Karpas-422 (cell line): ENCODE results near the gene ASMT. TPM values are rescaled to one million over a fixed set of nuclear protein-coding genes. Genes with fewer than 3 reads are reported as not detected.
"Not testable (repeated sequence)": the region's sequence is repeated elsewhere in the genome, so short reads cannot be mapped to it uniquely, and the experiment has no call there.

ENCODE experiments used
- DNase-seq: peaks from one replicate; pipeline ENCODE4 v3.0.0-alpha.2; 2015
- H2AFZ ChIP-seq: fragments of 200-600 bp; sonication (generic); 2 replicates; pipeline ENCODE4 v1.6.1; 2014; ENCODE audit warnings: antibody characterized with exemption, low read length, mixed read lengths
- H3K27ac ChIP-seq: fragments of 200-600 bp; sonication (generic); 2 replicates; pipeline ENCODE4 v1.5.1; 2014; ENCODE audit warnings: mild to moderate bottlenecking, low read length, moderate library complexity
- H3K27me3 ChIP-seq: fragments of 200-600 bp; sonication (generic); 2 replicates; pipeline ENCODE4 v1.6.1; 2014; ENCODE audit warnings: low read length, mixed read lengths
- H3K36me3 ChIP-seq: fragments of 200-600 bp; sonication (generic); 2 replicates; pipeline ENCODE4 v1.6.1; 2014; ENCODE audit warnings: low read length, mixed read lengths; ENCODE audit not compliant: insufficient read depth
- H3K4me1 ChIP-seq: fragments of 200-600 bp; sonication (generic); 2 replicates; pipeline ENCODE4 v1.6.1; 2014; ENCODE audit warnings: mild to moderate bottlenecking, low read length, mixed read lengths
- H3K4me2 ChIP-seq: fragments of 200-600 bp; sonication (generic); 2 replicates; pipeline ENCODE4 v1.6.1; 2014; ENCODE audit warnings: low read length, low read depth, mild to moderate bottlenecking; ENCODE audit not compliant: poor library complexity, severe bottlenecking
- H3K4me3 ChIP-seq: fragments of 200-600 bp; sonication (generic); 2 replicates; pipeline ENCODE4 v1.5.1; 2014; ENCODE audit warnings: mild to moderate bottlenecking, antibody characterized with exemption, low read length, mixed read lengths
- H3K79me2 ChIP-seq: fragments of 200-600 bp; sonication (generic); 2 replicates; pipeline ENCODE4 v1.6.1; 2014; ENCODE audit warnings: mild to moderate bottlenecking, low read length, mixed read lengths
- H3K9ac ChIP-seq: fragments of 200-600 bp; sonication (generic); 2 replicates; pipeline ENCODE4 v1.6.0; 2014; ENCODE audit warnings: low read length
- H3K9me2 ChIP-seq: fragments of 200-600 bp; sonication (generic), shearing (Covaris generic); replicated peaks from 2 replicates; pipeline ENCODE4 v1.6.0; 2014; ENCODE audit warnings: mild to moderate bottlenecking, low read length, moderate library complexity; ENCODE audit not compliant: insufficient read depth
- H3K9me3 ChIP-seq: fragments of 300-700, 200-600 bp; sonication (generic); 2 replicates; pipeline ENCODE4 v1.6.1; 2014; ENCODE audit warnings: low read length, mixed read lengths
- H4K20me1 ChIP-seq: fragments of 200-600 bp; sonication (generic); 2 replicates; pipeline ENCODE4 v1.6.1; 2014; ENCODE audit warnings: mild to moderate bottlenecking, antibody characterized with exemption, low read length, low read depth; ENCODE audit not compliant: insufficient read depth
- total RNA-seq: library from RNA; depleted of rRNA; stranded (reverse); fragments of >200 nt; shearing (Covaris generic); gene quantifications from 2 replicates; pipeline ENCODE4 v1.2.3, GENCODE V29; 2014; ENCODE audit warnings: low replicate concordance

Gene ASMT
- total RNA-seq, 1 experiment from 2014 or later: not detected

DNA sequence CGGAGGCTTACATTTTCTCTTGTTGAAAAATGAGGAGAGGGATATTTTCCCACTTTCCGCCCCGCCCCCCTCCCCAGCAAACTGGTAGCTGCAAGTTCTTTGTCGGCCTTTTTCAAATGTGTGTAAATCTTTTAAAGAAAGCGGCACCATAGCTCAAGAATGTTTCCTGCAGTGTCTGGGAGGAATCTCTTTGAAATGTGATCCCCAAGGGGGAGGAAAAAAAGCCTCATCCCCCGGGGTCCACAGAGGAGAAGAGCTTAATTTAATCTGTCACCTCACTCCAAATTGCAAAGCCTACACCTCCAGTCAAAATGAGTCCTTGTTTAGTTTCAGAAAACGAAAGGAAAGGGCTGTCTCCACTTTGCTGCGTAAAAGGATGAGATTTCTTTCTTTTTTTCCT, 34.8 kb downstream of the ASMT start:
- H4K20me1 ChIP-seq: no peaks in the 10 kb centered on the region
- no peak overlapping the region for H3K4me3 ChIP-seq
- no peaks in the 10 kb centered on the region for H3K36me3 ChIP-seq
- H3K27ac ChIP-seq: no peak overlapping the region
- peaks cover 7% of the 10 kb centered on the region for H3K4me1 ChIP-seq
- H3K4me2 ChIP-seq: no peak overlapping the region
- H2AFZ ChIP-seq: no peak overlapping the region
- no peaks in the 10 kb centered on the region for H3K9me2 ChIP-seq
- DNase-seq: peak; percentile 22
- no peaks in the 10 kb centered on the region for H3K79me2 ChIP-seq
- no peaks in the 10 kb centered on the region for H3K9me3 ChIP-seq
- peaks cover 2% of the 10 kb centered on the region; the same call in 1 of the 2 replicates for H3K27me3 ChIP-seq
- H3K9ac ChIP-seq: no peak overlapping the region

GRCh38 chrX:1652011-1652811, 37.4 kb downstream of the ASMT start:
- not testable (repeated sequence) for H3K9ac ChIP-seq, H2AFZ ChIP-seq
- DNase-seq: peak; percentile 92

DNA sequence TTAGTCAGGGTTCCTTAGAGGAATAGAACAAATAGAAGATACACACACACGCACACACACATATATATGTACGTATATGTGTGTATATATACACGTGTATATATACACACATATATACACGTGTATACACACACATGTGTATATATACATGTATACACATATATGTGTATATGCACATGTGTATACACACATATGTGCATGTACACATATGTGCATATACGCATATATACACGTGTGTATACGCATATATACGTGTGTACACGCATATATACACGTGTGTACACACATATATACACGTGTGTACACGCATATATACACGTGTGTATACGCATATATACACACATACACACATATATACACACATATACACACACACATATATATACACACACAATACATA, 41.5 kb downstream of the ASMT start:
- no peaks in the 10 kb centered on the region for H4K20me1 ChIP-seq
- no peak overlapping the region for H3K9ac ChIP-seq
- H3K79me2 ChIP-seq: peaks cover 7% of the 10 kb centered on the region; the same call in 1 of the 2 replicates
- H3K9me2 ChIP-seq: no peaks in the 10 kb centered on the region
- H2AFZ ChIP-seq: no peak overlapping the region
- no peak overlapping the region for H3K27ac ChIP-seq
- no peaks in the 10 kb centered on the region for H3K36me3 ChIP-seq
- DNase-seq: peak; percentile 7
- no peaks in the 10 kb centered on the region for H3K27me3 ChIP-seq
- no peaks in the 10 kb centered on the region for H3K9me3 ChIP-seq
- H3K4me2 ChIP-seq: no peak overlapping the region
- H3K4me3 ChIP-seq: no peak overlapping the region
- H3K4me1 ChIP-seq: peaks cover 18% of the 10 kb centered on the region

More at GRCh38 chrX:1652011-1652811, 37.4 kb downstream of the ASMT start:
- H3K9me2 ChIP-seq, H4K20me1 ChIP-seq, H3K4me2 ChIP-seq, H3K4me3 ChIP-seq, H3K36me3 ChIP-seq, H3K27me3 ChIP-seq, H3K79me2 ChIP-seq, H3K27ac ChIP-seq, H3K9me3 ChIP-seq: not testable (repeated sequence)
- H3K4me1 ChIP-seq: peaks cover 10% of the 10 kb centered on the region

- peaks cover 16% of the 10 kb centered on the region for H3K4me1 ChIP-seq
- no peaks in the 10 kb centered on the region for H3K9me2 ChIP-seq
- H3K27ac ChIP-seq: peak overlapping the region; percentile 73
- no peaks in the 10 kb centered on the region for H3K27me3 ChIP-seq
- DNase-seq: peak; percentile 72
- H3K79me2 ChIP-seq: peaks cover 7% of the 10 kb centered on the region; the same call in 1 of the 2 replicates
- peak overlapping the region; percentile 63 for H3K9ac ChIP-seq
- no peaks in the 10 kb centered on the region for H3K9me3 ChIP-seq
- H4K20me1 ChIP-seq: no peaks in the 10 kb centered on the region
- no peaks in the 10 kb centered on the region for H3K36me3 ChIP-seq
- peak overlapping the region; percentile 74 for H3K4me2 ChIP-seq
- H3K4me3 ChIP-seq: peak overlapping the region; percentile 64
- H2AFZ ChIP-seq: peak overlapping the region; percentile 95
These were observed 42.7 kb downstream of the ASMT start for GRCh38 chrX:1657367-1658070.

- H3K9me3 ChIP-seq: no peaks in the 10 kb centered on the region
- H3K36me3 ChIP-seq: no peaks in the 10 kb centered on the region
- H3K27me3 ChIP-seq: no peaks in the 10 kb centered on the region
- peak overlapping the region; percentile 95 for H2AFZ ChIP-seq
- peak overlapping the region; percentile 63 for H3K9ac ChIP-seq
- H3K4me2 ChIP-seq: peak overlapping the region; percentile 74
- peaks cover 10% of the 10 kb centered on the region for H3K79me2 ChIP-seq
- peak overlapping the region; percentile 73 for H3K27ac ChIP-seq
- H3K9me2 ChIP-seq: no peaks in the 10 kb centered on the region
- peaks cover 18% of the 10 kb centered on the region for H3K4me1 ChIP-seq
- H3K4me3 ChIP-seq: peak overlapping the region; percentile 64
- no peaks in the 10 kb centered on the region for H4K20me1 ChIP-seq
- peak; percentile 68 for DNase-seq
These were observed 43.2 kb downstream of the ASMT start for GRCh38 chrX:1658071-1658491.

DNA sequence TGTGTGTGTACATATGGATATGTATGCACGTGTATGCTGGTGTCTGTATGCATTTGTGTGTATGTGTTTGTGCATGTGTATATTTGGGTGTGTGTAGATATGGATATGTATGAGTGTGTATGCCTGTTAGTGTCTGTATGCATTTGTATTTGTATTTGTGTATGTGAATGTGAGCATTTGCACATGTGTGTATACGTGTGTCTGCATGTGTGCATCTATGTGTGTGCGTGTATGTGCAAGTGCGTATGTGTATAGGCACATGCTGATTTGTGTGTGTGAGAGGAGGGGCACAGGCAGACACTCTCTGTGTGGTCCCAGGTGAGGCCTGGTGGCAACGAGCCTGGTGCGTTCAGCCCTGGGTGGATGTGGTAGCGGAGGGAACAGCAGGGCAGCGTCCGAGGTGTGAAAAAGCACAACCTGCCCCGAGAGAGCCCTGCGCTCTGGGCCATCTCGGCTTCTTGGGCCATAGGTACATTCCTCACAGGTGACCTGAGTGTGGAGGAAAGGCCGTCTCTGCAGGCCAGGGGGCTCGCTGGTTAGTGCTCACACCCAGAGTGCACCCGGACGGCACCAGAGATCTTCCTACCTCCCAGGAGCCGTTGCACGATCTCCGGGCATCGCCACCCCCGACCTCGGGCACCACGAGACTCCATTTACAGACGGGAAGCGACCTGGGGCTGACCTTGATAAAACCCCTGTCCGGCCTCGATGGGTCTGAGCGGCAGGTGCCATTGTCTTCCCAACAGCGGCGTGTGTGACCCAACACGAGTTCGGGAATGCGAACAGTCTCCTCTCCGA, 45.0 kb downstream of the ASMT start:
- no peak overlapping the region for H3K4me2 ChIP-seq
- peaks cover 20% of the 10 kb centered on the region for H3K4me1 ChIP-seq
- H3K27ac ChIP-seq: no peak overlapping the region
- no peaks in the 10 kb centered on the region for H3K27me3 ChIP-seq
- DNase-seq: no peak
- no peak overlapping the region for H3K9ac ChIP-seq
- H3K79me2 ChIP-seq: peaks cover 27% of the 10 kb centered on the region
- no peak overlapping the region for H2AFZ ChIP-seq
- H4K20me1 ChIP-seq: no peaks in the 10 kb centered on the region
- no peaks in the 10 kb centered on the region for H3K9me3 ChIP-seq
- no peak overlapping the region for H3K4me3 ChIP-seq
- no peaks in the 10 kb centered on the region for H3K9me2 ChIP-seq
- H3K36me3 ChIP-seq: no peaks in the 10 kb centered on the region

DNA sequence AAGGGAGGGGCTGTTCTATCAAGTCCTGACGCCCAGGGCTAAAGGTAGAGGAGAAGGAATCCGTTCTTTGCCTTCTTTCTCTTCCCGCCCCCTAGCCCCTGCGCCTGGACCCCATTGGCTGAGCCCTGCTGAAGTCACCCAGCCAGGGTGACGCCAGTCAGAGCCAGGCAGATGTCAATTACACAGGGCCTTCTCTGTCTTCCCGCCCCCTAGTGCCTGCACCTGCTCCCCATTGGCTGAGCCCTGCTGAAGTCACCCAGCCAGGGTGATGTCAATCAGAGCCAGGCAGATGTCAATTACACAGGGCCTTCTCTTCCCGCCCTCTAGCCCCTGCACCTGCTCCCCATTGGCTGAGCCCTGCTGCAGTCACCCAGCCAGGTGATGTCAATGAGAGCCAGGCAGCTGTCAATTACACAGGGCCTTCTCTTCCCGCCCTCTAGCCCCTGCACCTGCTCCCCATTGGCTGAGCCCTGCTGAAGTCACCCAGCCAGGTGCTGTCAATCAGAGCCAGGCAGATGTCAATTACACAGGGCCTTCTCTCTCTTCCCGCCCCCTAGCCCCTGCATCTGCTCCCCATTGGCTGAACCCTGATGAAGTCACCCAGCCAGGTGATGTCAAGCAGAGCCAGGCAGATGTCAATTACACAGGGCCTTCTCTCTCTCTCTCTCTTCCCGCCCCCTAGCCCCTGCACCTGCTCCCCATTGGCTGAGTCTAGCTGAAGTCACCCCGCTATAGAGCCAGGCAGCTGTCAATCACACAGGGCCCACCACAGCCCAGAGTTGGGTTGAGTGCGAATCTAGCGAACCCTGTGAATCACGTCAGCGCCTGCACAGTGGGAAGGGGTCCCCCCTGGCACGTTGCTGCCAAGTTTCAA, 46.4 kb downstream of the ASMT start:
- Histone ChIP-seq H3K27me3 (no peaks in the 10 kb centered on the region), H2AFZ (peak overlapping the region; percentile 52; the same call in 1 of the 2 replicates), H3K36me3 (peaks cover 5% of the 10 kb centered on the region; the same call in 1 of the 2 replicates), H4K20me1 (no peaks in the 10 kb centered on the region), H3K4me3 (peak overlapping the region; percentile 68), H3K9me2 (no peaks in the 10 kb centered on the region), H3K4me1 (peaks cover 20% of the 10 kb centered on the region), H3K9me3 (no peaks in the 10 kb centered on the region), H3K4me2 (peak overlapping the region; percentile 60), H3K9ac (peak overlapping the region; percentile 65), H3K79me2 (peaks cover 36% of the 10 kb centered on the region), H3K27ac (peak overlapping the region; percentile 57)
- DNase-seq: peak; percentile 99
